Activated CD8-positive, alpha-beta T cell treated with anti-CD3 and anti-CD28 coated beads for 36 hours (primary cell): Measurements from ENCODE around the gene KCND3. TPM values are rescaled to one million over a fixed set of nuclear protein-coding genes. Genes with fewer than 3 reads are reported as not detected.

ENCODE experiments used
- ATAC-seq: fragments of 200-7000 bp; cut with Tn5 transposase; one replicate; pipeline ENCODE4 v1.10.0; 2021; ENCODE audit warnings: mild to moderate bottlenecking, moderate library complexity
- CTCF ChIA-PET: fragments of 350-600 bp; sonication (Branson Sonifier 250); formaldehyde crosslinking; loops from one replicate; lab custom pipeline; 2021; ENCODE audit warnings: antibody characterized with exemption; lab: Charles Lee
- POLR2A ChIA-PET: fragments of 350-600 bp; sonication (Branson Sonifier 250); formaldehyde crosslinking; loops from one replicate; lab custom pipeline; 2021; ENCODE audit warnings: antibody characterized with exemption; lab: Charles Lee
- DNase-seq: peaks from one replicate; pipeline ENCODE4 v3.0.0-alpha.2; 2020
- H3K27ac Mint-ChIP-seq: one replicate; pipeline ENCODE4 v1.8.0; 2021; ENCODE audit warnings: mild to moderate bottlenecking, mixed read lengths
- H3K27me3 Mint-ChIP-seq: one replicate; pipeline ENCODE4 v1.8.0; 2021; ENCODE audit warnings: mixed read lengths
- H3K36me3 Mint-ChIP-seq: one replicate; pipeline ENCODE4 v1.8.0; 2021; ENCODE audit warnings: low read depth, mixed read lengths
- H3K4me1 Mint-ChIP-seq: one replicate; pipeline ENCODE4 v1.8.0; 2021; ENCODE audit warnings: low read depth, mixed read lengths
- H3K4me3 Mint-ChIP-seq: one replicate; pipeline ENCODE4 v1.8.0; 2021; ENCODE audit warnings: mild to moderate bottlenecking, moderate library complexity, mixed read lengths
- H3K9me3 Mint-ChIP-seq: one replicate; pipeline ENCODE4 v1.8.0; 2021; ENCODE audit warnings: mixed read lengths
- CTCF ChIP-seq: fragments of 200-600 bp; IDR thresholded peaks from one replicate; pipeline ENCODE4 v1.8.0; 2022; ENCODE audit warnings: antibody characterized with exemption, mild to moderate bottlenecking
- intact Hi-C: fragments of 100-400 bp; cut with micrococcal nuclease; formaldehyde crosslinking; loops from one replicate; pipeline ENCODE4 v1.10.0; 2022
- total RNA-seq, 2 experiments: library from RNA; stranded (reverse); gene quantifications; one replicate each; pipeline ENCODE4 v1.2.3, GENCODE V29; 2021

The KCND3 gene
- total RNA-seq, 2 experiments from 2014 or later = not detected

GRCh38 chr1:111834956-111835355 lies 154.5 kb downstream of the KCND3 start:
- intact Hi-C loops = no loop called here
- CTCF ChIA-PET = interaction anchor here (0.8 kb wide), 1 partner anchor 898 kb away, joined by 3 read pairs; no protein-coding TSS in a partner anchor
- no peaks in the 10 kb centered on the region for H3K9me3 Mint-ChIP-seq
- DNase-seq (no peak), ATAC-seq (no peak)
- peaks cover 7% of the 10 kb centered on the region for H3K27me3 Mint-ChIP-seq
- H3K36me3 Mint-ChIP-seq = no peaks in the 10 kb centered on the region
- TF ChIP-seq CTCF = no peak
- POLR2A ChIA-PET = no interaction called here
- no peaks in the 10 kb centered on the region for H3K4me1 Mint-ChIP-seq
- no peak overlapping the region for H3K4me3 Mint-ChIP-seq
- H3K27ac Mint-ChIP-seq = no peak overlapping the region

GRCh38 chr1:111833334-111833733 lies 156.1 kb downstream of the KCND3 start:
- DNase-seq (no peak), ATAC-seq (no peak)
- H3K36me3 Mint-ChIP-seq = no peaks in the 10 kb centered on the region
- H3K27me3 Mint-ChIP-seq = peaks cover 14% of the 10 kb centered on the region
- intact Hi-C loops = no loop called here
- CTCF ChIA-PET = no interaction called here
- POLR2A ChIA-PET = no interaction called here
- H3K4me3 Mint-ChIP-seq = no peak overlapping the region
- H3K4me1 Mint-ChIP-seq = no peaks in the 10 kb centered on the region
- no peaks in the 10 kb centered on the region for H3K9me3 Mint-ChIP-seq
- no peak overlapping the region for H3K27ac Mint-ChIP-seq
- no peak for TF ChIP-seq CTCF

GRCh38 chr1:111832521-111833155 lies 156.8 kb downstream of the KCND3 start:
- CTCF ChIA-PET = no interaction called here
- H3K4me3 Mint-ChIP-seq = no peak overlapping the region
- no peaks in the 10 kb centered on the region for H3K36me3 Mint-ChIP-seq

GRCh38 chr1:111831153-111831552 lies 158.3 kb downstream of the KCND3 start:
- Mint-ChIP-seq H3K27ac (no peak overlapping the region), H3K36me3 (no peaks in the 10 kb centered on the region), H3K4me3 (no peak overlapping the region), H3K27me3 (peaks cover 19% of the 10 kb centered on the region), H3K4me1 (no peaks in the 10 kb centered on the region), H3K9me3 (no peaks in the 10 kb centered on the region)
- intact Hi-C loops = no loop called here
- ATAC-seq = no peak
- CTCF ChIA-PET = no interaction called here
- no peak for TF ChIP-seq CTCF
- POLR2A ChIA-PET = no interaction called here
- DNase-seq = no peak

More at GRCh38 chr1:111832521-111833155, 156.8 kb downstream of the KCND3 start:
- no peak overlapping the region for H3K27ac Mint-ChIP-seq
- no peak for TF ChIP-seq CTCF
- ATAC-seq = no peak
- POLR2A ChIA-PET = no interaction called here
- H3K27me3 Mint-ChIP-seq = peaks cover 14% of the 10 kb centered on the region
- no peaks in the 10 kb centered on the region for H3K9me3 Mint-ChIP-seq
- DNase-seq = no peak
- intact Hi-C loops = no loop called here
- no peaks in the 10 kb centered on the region for H3K4me1 Mint-ChIP-seq

- ATAC-seq = no peak
- Mint-ChIP-seq H3K27ac (no peak overlapping the region), H3K9me3 (no peaks in the 10 kb centered on the region), H3K4me3 (no peak overlapping the region), H3K27me3 (peaks cover 20% of the 10 kb centered on the region), H3K4me1 (no peaks in the 10 kb centered on the region), H3K36me3 (no peaks in the 10 kb centered on the region)
- no peak for DNase-seq
- TF ChIP-seq CTCF = no peak
- ChIA-PET POLR2A (no interaction called here), CTCF (no interaction called here)
- intact Hi-C loops = no loop called here
Measured at GRCh38 chr1:111827946-111828345, 161.5 kb downstream of the KCND3 start.
